ENCODE data around the gene PRRT3. TPM values are rescaled to one million over a fixed set of nuclear protein-coding genes. Genes with fewer than 3 reads are reported as not detected.
A peak's percentile ranks its signal among the peaks of the same experiment; 100 is the strongest.

The PRRT3 gene
- total RNA-seq, 1 donor from 2014 or later, result 4.3 TPM

DNA sequence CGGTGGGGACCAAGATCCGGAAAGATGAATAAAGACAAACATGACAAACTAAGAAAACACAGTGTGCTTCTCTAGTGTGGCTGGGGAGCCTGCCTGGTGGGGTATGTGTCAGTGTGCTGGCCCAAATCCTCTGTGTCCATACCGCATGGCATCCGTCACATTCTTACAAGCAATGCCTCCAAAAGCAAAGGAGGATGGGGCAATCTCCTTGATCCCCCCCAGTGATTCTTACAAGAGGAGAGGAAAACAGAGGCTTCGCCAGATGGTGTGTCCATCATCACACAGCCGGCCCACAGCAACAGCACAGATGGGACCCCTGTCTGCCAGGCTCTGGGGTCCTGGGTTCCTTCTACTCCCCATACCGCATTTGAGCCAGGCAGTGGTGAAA, 35.9 kb downstream of the PRRT3 start:
- TF ChIP-seq, protein P1, sequence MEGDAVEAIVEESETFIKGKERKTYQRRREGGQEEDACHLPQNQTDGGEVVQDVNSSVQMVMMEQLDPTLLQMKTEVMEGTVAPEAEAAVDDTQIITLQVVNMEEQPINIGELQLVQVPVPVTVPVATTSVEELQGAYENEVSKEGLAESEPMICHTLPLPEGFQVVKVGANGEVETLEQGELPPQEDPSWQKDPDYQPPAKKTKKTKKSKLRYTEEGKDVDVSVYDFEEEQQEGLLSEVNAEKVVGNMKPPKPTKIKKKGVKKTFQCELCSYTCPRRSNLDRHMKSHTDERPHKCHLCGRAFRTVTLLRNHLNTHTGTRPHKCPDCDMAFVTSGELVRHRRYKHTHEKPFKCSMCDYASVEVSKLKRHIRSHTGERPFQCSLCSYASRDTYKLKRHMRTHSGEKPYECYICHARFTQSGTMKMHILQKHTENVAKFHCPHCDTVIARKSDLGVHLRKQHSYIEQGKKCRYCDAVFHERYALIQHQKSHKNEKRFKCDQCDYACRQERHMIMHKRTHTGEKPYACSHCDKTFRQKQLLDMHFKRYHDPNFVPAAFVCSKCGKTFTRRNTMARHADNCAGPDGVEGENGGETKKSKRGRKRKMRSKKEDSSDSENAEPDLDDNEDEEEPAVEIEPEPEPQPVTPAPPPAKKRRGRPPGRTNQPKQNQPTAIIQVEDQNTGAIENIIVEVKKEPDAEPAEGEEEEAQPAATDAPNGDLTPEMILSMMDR (IDR thresholded peaks at IDR 0.05), result no peak
- ChIA-PET CTCF (no interaction called here), POLR2A (interaction anchor here (2.1 to 2.3 kb wide), 2 partner anchors 16 to 26 kb away, joined by 11 to 13 read pairs; partner anchors contain the start of genes CRELD1 and JAGN1)
- Mint-ChIP-seq H3K4me3 (peak overlapping the region; percentile 64), H3K36me3 (ENCODE audit: low read depth) (no peaks in the 10 kb centered on the region), H3K4me1 (peaks cover 17% of the 10 kb centered on the region), H3K27me3 (peaks cover 7% of the 10 kb centered on the region), H3K27ac (no peak overlapping the region), H3K9me3 (no peaks in the 10 kb centered on the region)
- ATAC-seq (ENCODE audit: low read depth) (no peak), DNase-seq (no peak)
- intact Hi-C loops (cut with micrococcal nuclease), result loop anchor here (2.0 kb wide), 1 partner anchor 16 kb away; the partner anchor contains the start of gene CRELD1

DNA sequence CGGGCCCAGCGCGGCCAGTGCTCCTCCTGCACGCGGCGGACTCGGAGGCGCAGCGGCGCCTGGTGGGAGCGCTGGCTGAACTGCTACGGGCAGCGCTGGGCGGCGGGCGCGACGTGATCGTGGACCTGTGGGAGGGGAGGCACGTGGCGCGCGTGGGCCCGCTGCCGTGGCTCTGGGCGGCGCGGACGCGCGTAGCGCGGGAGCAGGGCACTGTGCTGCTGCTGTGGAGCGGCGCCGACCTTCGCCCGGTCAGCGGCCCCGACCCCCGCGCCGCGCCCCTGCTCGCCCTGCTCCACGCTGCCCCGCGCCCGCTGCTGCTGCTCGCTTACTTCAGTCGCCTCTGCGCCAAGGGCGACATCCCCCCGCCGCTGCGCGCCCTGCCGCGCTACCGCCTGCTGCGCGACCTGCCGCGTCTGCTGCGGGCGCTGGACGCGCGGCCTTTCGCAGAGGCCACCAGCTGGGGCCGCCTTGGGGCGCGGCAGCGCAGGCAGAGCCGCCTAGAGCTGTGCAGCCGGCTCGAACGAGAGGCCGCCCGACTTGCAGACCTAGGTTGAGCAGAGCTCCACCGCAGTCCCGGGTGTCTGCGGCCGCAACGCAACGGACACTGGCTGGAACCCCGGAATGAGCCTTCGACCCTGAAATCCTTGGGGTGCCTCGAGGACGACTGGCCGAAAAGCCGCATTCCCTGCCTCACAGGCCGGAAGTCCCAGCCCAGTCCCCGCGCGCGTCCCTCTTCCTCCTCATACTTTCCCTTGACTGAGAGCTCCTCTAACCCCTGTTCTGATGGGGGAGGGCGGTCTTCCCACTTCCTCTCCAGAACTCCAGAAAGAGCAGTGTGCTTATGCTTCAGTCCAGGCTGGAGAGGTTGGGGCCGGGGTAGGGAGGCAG, 36.7 kb downstream of the PRRT3 start:
- no peaks in the 10 kb centered on the region for H3K36me3 Mint-ChIP-seq (ENCODE audit: low read depth)
- H3K4me1 Mint-ChIP-seq, result peaks cover 17% of the 10 kb centered on the region
- TF ChIP-seq, protein P1 (IDR thresholded peaks at IDR 0.05), result no peak
- H3K27ac Mint-ChIP-seq, result no peak overlapping the region
- POLR2A ChIA-PET, result interaction anchor here (2.1 to 2.3 kb wide), 2 partner anchors 17 to 25 kb away, joined by 11 to 13 read pairs; partner anchors contain the start of genes CRELD1 and JAGN1
- ATAC-seq (ENCODE audit: low read depth) (peak; percentile 61), DNase-seq (peak; percentile 22)
- peak overlapping the region; percentile 78 for H3K4me3 Mint-ChIP-seq
- CTCF ChIA-PET, result no interaction called here
- peaks cover 10% of the 10 kb centered on the region for H3K27me3 Mint-ChIP-seq
- intact Hi-C loops (cut with micrococcal nuclease), result loop anchor here (1.0 to 2.0 kb wide), 2 partner anchors 17 to 25 kb away; partner anchors contain the start of genes CRELD1 and JAGN1
- H3K9me3 Mint-ChIP-seq, result no peaks in the 10 kb centered on the region

DNA sequence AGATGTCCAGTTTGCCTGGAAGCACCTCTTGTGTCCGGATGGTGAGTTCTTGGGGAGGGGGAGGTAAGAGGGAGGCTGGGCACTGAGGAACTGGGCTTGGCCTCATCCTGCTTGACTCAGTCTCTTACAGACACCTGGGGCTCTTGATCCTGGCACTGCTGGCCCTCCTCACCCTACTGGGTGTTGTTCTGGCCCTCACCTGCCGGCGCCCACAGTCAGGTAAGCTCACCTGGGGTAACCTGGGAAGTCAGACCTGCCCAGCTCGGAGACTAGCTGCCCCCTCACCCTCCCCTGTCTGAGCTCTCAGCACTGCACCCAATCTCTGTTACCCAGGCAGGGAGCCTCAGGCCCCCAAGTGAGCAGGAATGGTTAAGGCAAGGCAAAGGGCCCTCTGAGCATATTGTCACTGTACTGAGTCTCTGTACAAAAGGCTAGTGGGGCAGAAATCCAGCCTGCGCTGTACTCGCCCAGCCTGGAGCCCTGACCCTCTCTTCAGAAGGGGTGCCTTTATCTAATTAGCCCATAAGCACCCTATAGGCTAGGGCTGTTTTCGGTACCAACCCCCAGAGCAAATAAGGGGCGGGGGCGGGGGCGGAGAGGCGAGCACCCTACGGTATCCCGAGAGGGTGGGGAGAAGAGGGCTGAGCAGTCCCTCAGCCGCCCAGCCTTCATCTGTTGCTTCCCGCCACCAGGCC, 37.5 kb downstream of the PRRT3 start:
- Mint-ChIP-seq H3K27me3 (peaks cover 10% of the 10 kb centered on the region), H3K4me1 (peaks cover 17% of the 10 kb centered on the region), H3K4me3 (no peak overlapping the region), H3K27ac (no peak overlapping the region), H3K36me3 (ENCODE audit: low read depth) (no peaks in the 10 kb centered on the region), H3K9me3 (no peaks in the 10 kb centered on the region)
- ATAC-seq (ENCODE audit: low read depth) (no peak), DNase-seq (no peak)
- intact Hi-C loops (cut with micrococcal nuclease), result loop anchor here (1.0 kb wide), 1 partner anchor 24 kb away; the partner anchor contains the start of gene JAGN1
- TF ChIP-seq, protein P1 (IDR thresholded peaks at IDR 0.05), result no peak
- ChIA-PET POLR2A (interaction anchor here (1.7 kb wide), 1 partner anchor 24 kb away, joined by 7 read pairs; the partner anchor contains the start of gene JAGN1), CTCF (no interaction called here)

DNA sequence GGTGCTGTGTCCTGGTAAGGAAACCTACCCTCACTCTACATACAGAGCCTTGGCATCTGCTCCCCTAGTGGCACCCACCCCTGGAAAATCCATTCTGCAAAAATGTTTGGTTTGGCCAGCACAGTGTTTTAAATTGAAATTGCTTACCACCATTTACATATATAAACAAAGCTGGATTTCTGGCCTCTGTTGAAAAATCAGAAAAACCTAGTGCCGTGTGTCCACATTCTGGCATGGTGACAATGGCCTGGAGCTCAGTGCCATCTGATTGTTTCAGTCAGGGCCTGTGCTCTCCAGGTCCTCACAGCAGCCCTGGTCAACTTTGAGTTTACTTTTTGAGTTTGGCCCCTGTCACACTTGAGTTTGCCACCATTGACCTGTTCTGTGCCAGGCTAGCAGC, 38.2 kb downstream of the PRRT3 start:
- ChIA-PET POLR2A (interaction anchor here (1.7 kb wide), 1 partner anchor 23 kb away, joined by 7 read pairs; the partner anchor contains the start of gene JAGN1), CTCF (no interaction called here)
- no peak overlapping the region for H3K27ac Mint-ChIP-seq
- intact Hi-C loops (cut with micrococcal nuclease), result no loop called here
- DNase-seq (no peak), ATAC-seq (ENCODE audit: low read depth) (no peak)
- H3K36me3 Mint-ChIP-seq (ENCODE audit: low read depth), result no peaks in the 10 kb centered on the region
- H3K4me1 Mint-ChIP-seq, result peaks cover 20% of the 10 kb centered on the region
- TF ChIP-seq, protein P1 (IDR thresholded peaks at IDR 0.05), result no peak
- peaks cover 10% of the 10 kb centered on the region for H3K27me3 Mint-ChIP-seq
- H3K4me3 Mint-ChIP-seq, result no peak overlapping the region
- H3K9me3 Mint-ChIP-seq, result no peaks in the 10 kb centered on the region
